Lower leg skin (tissue), 3 donors: ENCODE measurements around the gene ROBO1.

Source experiments
- POLR2A ChIP-seq, 2 donors: fragments of 450-650 bp; IDR thresholded peaks; one replicate each; pipeline ENCODE4 v1.6.1; 2016 to 2017; ENCODE audit warnings: antibody characterized with exemption in 2 of 2, mild to moderate bottlenecking in 1 of 2, moderate library complexity in 1 of 2
- TF ChIP-seq, protein P1 (sequence below), 3 donors: fragments of 450-650 bp; IDR thresholded peaks; one replicate each; pipeline ENCODE4 v1.5.1; 2016; ENCODE audit warnings: antibody characterized with exemption in 3 of 3, mild to moderate bottlenecking in 3 of 3, moderate library complexity in 2 of 3

DNA sequence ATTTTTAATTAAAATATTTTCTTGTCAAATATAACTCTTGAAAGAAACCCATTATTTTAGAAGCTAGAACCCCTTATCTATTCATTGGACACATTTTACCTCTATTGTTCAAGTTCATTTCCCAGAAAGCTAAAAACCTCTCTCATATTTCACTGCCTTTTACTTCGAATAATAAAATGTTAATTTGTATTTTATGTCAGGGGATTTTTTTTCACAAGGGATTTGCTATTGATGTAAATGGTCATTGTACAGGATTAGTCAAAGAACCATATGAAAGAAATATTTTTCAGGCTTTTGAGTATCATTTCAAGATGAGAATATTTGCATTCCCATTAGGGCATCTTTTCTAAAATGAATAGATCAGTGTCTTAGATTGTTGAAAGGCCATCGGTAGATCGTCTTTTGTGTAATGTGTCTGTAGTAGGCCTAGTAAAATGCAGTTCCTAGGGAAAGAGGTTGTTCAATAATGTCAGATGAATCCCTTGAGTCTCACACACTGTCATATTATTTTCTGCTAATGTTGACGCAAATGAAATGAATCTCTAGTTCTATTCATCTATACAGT, 114.5 kb downstream of the ROBO1 start:
- TF ChIP-seq, protein P1, sequence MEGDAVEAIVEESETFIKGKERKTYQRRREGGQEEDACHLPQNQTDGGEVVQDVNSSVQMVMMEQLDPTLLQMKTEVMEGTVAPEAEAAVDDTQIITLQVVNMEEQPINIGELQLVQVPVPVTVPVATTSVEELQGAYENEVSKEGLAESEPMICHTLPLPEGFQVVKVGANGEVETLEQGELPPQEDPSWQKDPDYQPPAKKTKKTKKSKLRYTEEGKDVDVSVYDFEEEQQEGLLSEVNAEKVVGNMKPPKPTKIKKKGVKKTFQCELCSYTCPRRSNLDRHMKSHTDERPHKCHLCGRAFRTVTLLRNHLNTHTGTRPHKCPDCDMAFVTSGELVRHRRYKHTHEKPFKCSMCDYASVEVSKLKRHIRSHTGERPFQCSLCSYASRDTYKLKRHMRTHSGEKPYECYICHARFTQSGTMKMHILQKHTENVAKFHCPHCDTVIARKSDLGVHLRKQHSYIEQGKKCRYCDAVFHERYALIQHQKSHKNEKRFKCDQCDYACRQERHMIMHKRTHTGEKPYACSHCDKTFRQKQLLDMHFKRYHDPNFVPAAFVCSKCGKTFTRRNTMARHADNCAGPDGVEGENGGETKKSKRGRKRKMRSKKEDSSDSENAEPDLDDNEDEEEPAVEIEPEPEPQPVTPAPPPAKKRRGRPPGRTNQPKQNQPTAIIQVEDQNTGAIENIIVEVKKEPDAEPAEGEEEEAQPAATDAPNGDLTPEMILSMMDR (IDR thresholded peaks at IDR 0.05), result no peak
- TF ChIP-seq POLR2A (IDR thresholded peaks at IDR 0.05), result no peak
